SU-DHL-6 (cell line): ENCODE data around the gene TLR1.

ENCODE experiments used
- H2AFZ ChIP-seq: fragments of 200-600 bp; sonication (generic); 2 replicates; pipeline ENCODE4 v1.6.1; 2014; ENCODE audit warnings: low read depth, mild to moderate bottlenecking, moderate library complexity, mixed read lengths, antibody characterized with exemption, low read length; ENCODE audit not compliant: severe bottlenecking
- H3F3A ChIP-seq: fragments of 200-600 bp; shearing (Covaris generic); 2 replicates; pipeline ENCODE4 v1.6.0; 2016; ENCODE audit warnings: antibody characterized with exemption, mild to moderate bottlenecking; ENCODE audit not compliant: insufficient read depth
- H3K27ac ChIP-seq: fragments of 200-600 bp; sonication (generic); 2 replicates; pipeline ENCODE4 v1.5.1; 2016; ENCODE audit warnings: low read depth, mild to moderate bottlenecking, low read length, moderate library complexity, mixed read lengths
- H3K27me3 ChIP-seq: fragments of 200-600 bp; sonication (generic), shearing (Covaris generic); 2 replicates; pipeline ENCODE4 v1.6.0; 2014; ENCODE audit warnings: mild to moderate bottlenecking, low read length
- H3K36me3 ChIP-seq: fragments of 200-600 bp; sonication (generic); 2 replicates; pipeline ENCODE4 v1.6.1; 2014; ENCODE audit warnings: mild to moderate bottlenecking, low read length, mixed read lengths
- H3K4me2 ChIP-seq: fragments of 300-600, 200-600 bp; shearing (Covaris generic), sonication (generic); 2 replicates; pipeline ENCODE4 v1.6.0; 2014; ENCODE audit warnings: low read length, low read depth, mild to moderate bottlenecking; ENCODE audit not compliant: poor library complexity, severe bottlenecking
- H3K4me3 ChIP-seq: fragments of 200-600 bp; sonication (generic); 2 replicates; pipeline ENCODE4 v1.5.1; 2014; ENCODE audit warnings: antibody characterized with exemption, low read length, mild to moderate bottlenecking, mixed read lengths; ENCODE audit not compliant: insufficient read depth, poor library complexity, severe bottlenecking
- H3K79me2 ChIP-seq: fragments of 200-600 bp; sonication (generic); 2 replicates; pipeline ENCODE4 v1.6.1; 2014; ENCODE audit warnings: mild to moderate bottlenecking, low read length, moderate library complexity; ENCODE audit not compliant: insufficient read depth
- H3K9ac ChIP-seq: fragments of 200-600 bp; sonication (generic); 2 replicates; pipeline ENCODE4 v1.7.0; 2014; ENCODE audit warnings: mild to moderate bottlenecking, low read length
- H3K9me2 ChIP-seq: fragments of 200-600 bp; sonication (generic); replicated peaks from 2 replicates; pipeline ENCODE4 v1.6.1; 2014; ENCODE audit warnings: low read length; ENCODE audit not compliant: insufficient read depth
- H3K9me3 ChIP-seq: fragments of 200-600 bp; sonication (generic); 2 replicates; pipeline ENCODE4 v1.6.1; 2014; ENCODE audit warnings: low read length, mixed read lengths; ENCODE audit not compliant: insufficient read depth
- H4K20me1 ChIP-seq: fragments of 200-600 bp; sonication (generic); 2 replicates; pipeline ENCODE4 v1.6.1; 2014; ENCODE audit warnings: low read depth, mild to moderate bottlenecking, antibody characterized with exemption, low read length, moderate library complexity, mixed read lengths
- CTCF ChIP-seq: fragments of 200-600 bp; sonication (generic); IDR thresholded peaks from one replicate; pipeline ENCODE4 v1.5.1; 2017; ENCODE audit warnings: antibody characterized with exemption, mild to moderate bottlenecking, low read length, moderate library complexity; ENCODE audit not compliant: insufficient read depth, poor library complexity, severe bottlenecking
- EZH2phosphoT487 ChIP-seq: fragments of 200-600 bp; sonication (generic), shearing (Covaris generic); conservative IDR thresholded peaks from 2 replicates; pipeline ENCODE4 v1.6.1; 2018; ENCODE audit warnings: mild to moderate bottlenecking, antibody characterized with exemption, low read length, moderate library complexity, mixed read lengths

TLR1 gene

GRCh38 chr4:38829237-38829636, 24.6 kb upstream of the TLR1 start:
- H4K20me1 ChIP-seq = no peaks in the 10 kb centered on the region
- no peak for TF ChIP-seq EZH2phosphoT487
- no peak for TF ChIP-seq CTCF
- H3K4me3 ChIP-seq = no peak overlapping the region
- no peak overlapping the region for H3K9ac ChIP-seq
- no peaks in the 10 kb centered on the region for H3K9me3 ChIP-seq
- H3K27ac ChIP-seq = no peak overlapping the region
- 0 out of 2 replicates have a peak, but pooled peaks cover 3% of the 10 kb centered on the region for H3F3A ChIP-seq
- H3K79me2 ChIP-seq = peaks cover 75% of the 10 kb centered on the region
- H2AFZ ChIP-seq = no peak overlapping the region
- H3K36me3 ChIP-seq = peaks cover 51% of the 10 kb centered on the region
- H3K27me3 ChIP-seq = no peaks in the 10 kb centered on the region
- H3K9me2 ChIP-seq = no peaks in the 10 kb centered on the region
- no peak overlapping the region for H3K4me2 ChIP-seq

GRCh38 chr4:38823766-38824165, 19.2 kb upstream of the TLR1 start:
- Histone ChIP-seq H2AFZ (no peak overlapping the region), H3K27me3 (no peaks in the 10 kb centered on the region), H3F3A (peaks cover 7% of the 10 kb centered on the region), H3K9ac (no peak overlapping the region), H3K79me2 (peaks cover 23% of the 10 kb centered on the region), H3K36me3 (peaks cover 45% of the 10 kb centered on the region), H3K9me3 (peaks cover 8% of the 10 kb centered on the region; the same call in 1 of the 2 replicates), H3K4me3 (no peak overlapping the region), H3K27ac (no peak overlapping the region), H3K4me2 (no peak overlapping the region), H3K9me2 (no peaks in the 10 kb centered on the region), H4K20me1 (no peaks in the 10 kb centered on the region)
- no peak for TF ChIP-seq EZH2phosphoT487
- TF ChIP-seq CTCF = no peak

- H3K9me3 ChIP-seq = peaks cover 8% of the 10 kb centered on the region; the same call in 1 of the 2 replicates
- no peak for TF ChIP-seq EZH2phosphoT487
- no peak for TF ChIP-seq CTCF
- no peaks in the 10 kb centered on the region for H3K27me3 ChIP-seq
- H3K27ac ChIP-seq = no peak overlapping the region
- H3K4me2 ChIP-seq = no peak overlapping the region
- peaks cover 36% of the 10 kb centered on the region for H3K36me3 ChIP-seq
- no peak overlapping the region for H3K9ac ChIP-seq
- H3F3A ChIP-seq = peaks cover 7% of the 10 kb centered on the region
- H3K4me3 ChIP-seq = no peak overlapping the region
- H4K20me1 ChIP-seq = no peaks in the 10 kb centered on the region
- no peak overlapping the region for H2AFZ ChIP-seq
- peaks cover 16% of the 10 kb centered on the region for H3K79me2 ChIP-seq
- no peaks in the 10 kb centered on the region for H3K9me2 ChIP-seq
Observed at GRCh38 chr4:38822748-38823303, 18.2 kb upstream of the TLR1 start.
